B cell (primary cell): ENCODE measurements around the gene HK3. TPM values are rescaled to one million over a fixed set of nuclear protein-coding genes. Genes with fewer than 3 reads are reported as not detected.
A peak's percentile ranks its signal among the peaks of the same experiment; 100 is the strongest.

Experiments
- ATAC-seq: fragments of 200-7000 bp; cut with Tn5 transposase; one replicate; pipeline ENCODE4 v1.10.0; 2021; ENCODE audit warnings: low read depth, mild to moderate bottlenecking, moderate number of reproducible peaks, moderate library complexity
- CTCF ChIA-PET: fragments of 350-600 bp; sonication (Branson Sonifier 250); formaldehyde crosslinking; loops from one replicate; lab custom pipeline; 2021; ENCODE audit warnings: antibody characterized with exemption, inconsistent platforms; lab: Charles Lee
- POLR2A ChIA-PET: fragments of 350-600 bp; sonication (Branson Sonifier 250); formaldehyde crosslinking; loops from one replicate; lab custom pipeline; 2021; ENCODE audit warnings: antibody characterized with exemption; lab: Charles Lee
- DNase-seq: peaks from one replicate; pipeline ENCODE4 v3.0.0; 2013
- H2AFZ ChIP-seq: 2 replicates; pipeline ENCODE4 v1.6.1; 2012; ENCODE audit warnings: mild to moderate bottlenecking, low read depth, low read length; ENCODE audit not compliant: insufficient read depth, poor library complexity, severe bottlenecking
- H3K27ac ChIP-seq, 2 donors: 1 replicate in 1 of 2; 2 replicates in 1 of 2; pipeline ENCODE4 v1.5.1; 2012 to 2013; ENCODE audit warnings: low read length in 2 of 2, mild to moderate bottlenecking in 2 of 2, moderate library complexity in 1 of 2
- H3K27me3 ChIP-seq, 4 experiments: fragments of 200-600 bp in 1 of 4; sonication (generic) in 1 of 4; replicated peaks in 1 of 4; 1 replicate in 2 of 4; 2 replicates in 2 of 4; pipeline versions ENCODE4 v1.6.1 to v1.7.0; 2013 to 2016; ENCODE audit warnings: low read length in 3 of 4, mild to moderate bottlenecking in 2 of 4, mixed read lengths in 1 of 4, moderate library complexity in 1 of 4; ENCODE audit not compliant: insufficient read depth in 4 of 4, control insufficient read depth in 3 of 4; ENCODE audit errors: control extremely low read depth in 1 of 4
- H3K36me3 ChIP-seq, 2 experiments: replicated peaks in 1 of 2; 1 replicate in 1 of 2; 2 replicates in 1 of 2; pipeline versions ENCODE4 v1.6.1 to v1.7.1; 2013; ENCODE audit warnings: low read length in 1 of 2; ENCODE audit not compliant: insufficient read depth in 2 of 2, control insufficient read depth in 1 of 2; ENCODE audit errors: control extremely low read depth in 1 of 2, extremely low read depth in 1 of 2
- H3K4me1 ChIP-seq, 2 donors: fragments of 200-600 bp in 1 of 2; sonication (generic) in 1 of 2; 1 replicate in 1 of 2; 2 replicates in 1 of 2; pipeline versions ENCODE4 v1.5.1 to v1.6.1; 2013 to 2017; ENCODE audit warnings: low read length in 2 of 2; ENCODE audit not compliant: control insufficient read depth in 2 of 2, insufficient read depth in 2 of 2
- H3K4me2 ChIP-seq: replicated peaks from 2 replicates; pipeline ENCODE3; 2012; ENCODE audit warnings: mild to moderate bottlenecking, low read depth, low read length; ENCODE audit not compliant: poor library complexity, severe bottlenecking
- H3K4me3 ChIP-seq, 5 experiments: fragments of 200-600 bp in 1 of 5; sonication (generic) in 1 of 5; 1 replicate in 3 of 5; 2 replicates in 2 of 5; pipeline versions ENCODE4 v1.5.1 to v1.7.0; 2011 to 2016; ENCODE audit warnings: low read length in 4 of 5, mild to moderate bottlenecking in 4 of 5, low read depth in 2 of 5, control low read depth in 1 of 5, moderate library complexity in 1 of 5; ENCODE audit not compliant: insufficient read depth in 1 of 5; ENCODE audit errors: control extremely low read depth in 1 of 5, extremely low read depth in 1 of 5
- H3K79me2 ChIP-seq: fragments of 200-600 bp; sonication (generic); one replicate; pipeline ENCODE4 v1.6.0; 2016; ENCODE audit warnings: low read length; ENCODE audit not compliant: control insufficient read depth, insufficient read depth
- H3K9ac ChIP-seq: fragments of 200-600 bp; sonication (generic); 2 replicates; pipeline ENCODE4 v1.6.1; 2017; ENCODE audit warnings: mild to moderate bottlenecking, low read length, moderate library complexity
- H3K9me3 ChIP-seq, 3 donors: one replicate each; pipeline versions ENCODE4 v1.6.1 to v1.7.1; 2013; ENCODE audit warnings: low read length in 2 of 3; ENCODE audit not compliant: control insufficient read depth in 2 of 3, insufficient read depth in 1 of 3; ENCODE audit errors: control extremely low read depth in 1 of 3
- H4K20me1 ChIP-seq: 2 replicates; pipeline ENCODE4 v1.6.0; 2012; ENCODE audit warnings: mild to moderate bottlenecking, low read length; ENCODE audit not compliant: insufficient read depth, control insufficient read depth, poor library complexity, severe bottlenecking
- H3K27ac Mint-ChIP-seq: one replicate; pipeline ENCODE4 v1.8.0; 2021; ENCODE audit warnings: mixed read lengths
- H3K27me3 Mint-ChIP-seq: one replicate; pipeline ENCODE4 v1.8.0; 2021; ENCODE audit warnings: mixed read lengths
- H3K4me1 Mint-ChIP-seq: one replicate; pipeline ENCODE4 v1.8.0; 2021; ENCODE audit warnings: mixed read lengths
- H3K4me3 Mint-ChIP-seq: one replicate; pipeline ENCODE4 v1.8.0; 2021; ENCODE audit warnings: mixed read lengths
- H3K9me3 Mint-ChIP-seq: one replicate; pipeline ENCODE4 v1.8.0; 2022; ENCODE audit warnings: mixed read lengths; ENCODE audit not compliant: insufficient read depth
- EZH2 ChIP-seq: IDR thresholded peaks from 2 replicates; pipeline ENCODE4 v1.6.1; 2012; ENCODE audit warnings: borderline replicate concordance, low read depth, mild to moderate bottlenecking, moderate library complexity, low read length; ENCODE audit not compliant: insufficient read depth, poor library complexity, severe bottlenecking
- WGBS: methylation state at CpG from one replicate; pipeline ENCODE4 v1.1.5; 2013; ENCODE audit warnings: missing lambda C conversion rate; ENCODE audit not compliant: insufficient coverage; 5-methylcytosine and 5-hydroxymethylcytosine counted together
- intact Hi-C: fragments of 100-400 bp; cut with micrococcal nuclease; formaldehyde crosslinking; loops from one replicate; pipeline ENCODE4 v1.10.0; 2022
- polyA plus RNA-seq: library from polyadenylated mRNA; depleted of rRNA; stranded (reverse); fragments of >200 nt; gene quantifications from 2 replicates; pipeline ENCODE4 v1.2.3, GENCODE V29; 2012
- total RNA-seq, 2 donors: library from RNA; stranded (reverse); fragments of 120-200 nt in 1 of 2; gene quantifications; 1 replicate in 1 of 2; 2 replicates in 1 of 2; pipeline versions ENCODE4 v1.2.3 to v1.2.4, GENCODE V29; 2013 to 2022
- TF ChIP-seq, protein P1 (sequence below): fragments of 200-600 bp; IDR thresholded peaks from one replicate; pipeline ENCODE4 v1.8.0; 2022; ENCODE audit warnings: antibody characterized with exemption, mild to moderate bottlenecking

HK3 gene
- total and polyA plus RNA-seq, 2 donors (not counting 1 experiment from before 2014, with no cell fraction given) = 0.30 to 5.0 TPM

- H3K27ac ChIP-seq = no peak overlapping the region
- DNase-seq = no peak
- H3K36me3 ChIP-seq = no peaks in the 10 kb centered on the region
- no peak overlapping the region for H2AFZ ChIP-seq
- POLR2A ChIA-PET = no interaction called here
- no peak overlapping the region for H3K4me3 Mint-ChIP-seq
- H3K4me1 Mint-ChIP-seq = peaks cover 16% of the 10 kb centered on the region
- CTCF ChIA-PET = no interaction called here
- peaks cover 5 to 11% of the 10 kb centered on the region in 2 donors for H3K4me1 ChIP-seq
- no peaks in the 10 kb centered on the region for H3K27me3 ChIP-seq
- H3K9me3 Mint-ChIP-seq = no peaks in the 10 kb centered on the region
- 60% methylated on average over 3 of the region's 3 CpGs for WGBS
- no peak for TF ChIP-seq EZH2
- TF ChIP-seq, protein P1, sequence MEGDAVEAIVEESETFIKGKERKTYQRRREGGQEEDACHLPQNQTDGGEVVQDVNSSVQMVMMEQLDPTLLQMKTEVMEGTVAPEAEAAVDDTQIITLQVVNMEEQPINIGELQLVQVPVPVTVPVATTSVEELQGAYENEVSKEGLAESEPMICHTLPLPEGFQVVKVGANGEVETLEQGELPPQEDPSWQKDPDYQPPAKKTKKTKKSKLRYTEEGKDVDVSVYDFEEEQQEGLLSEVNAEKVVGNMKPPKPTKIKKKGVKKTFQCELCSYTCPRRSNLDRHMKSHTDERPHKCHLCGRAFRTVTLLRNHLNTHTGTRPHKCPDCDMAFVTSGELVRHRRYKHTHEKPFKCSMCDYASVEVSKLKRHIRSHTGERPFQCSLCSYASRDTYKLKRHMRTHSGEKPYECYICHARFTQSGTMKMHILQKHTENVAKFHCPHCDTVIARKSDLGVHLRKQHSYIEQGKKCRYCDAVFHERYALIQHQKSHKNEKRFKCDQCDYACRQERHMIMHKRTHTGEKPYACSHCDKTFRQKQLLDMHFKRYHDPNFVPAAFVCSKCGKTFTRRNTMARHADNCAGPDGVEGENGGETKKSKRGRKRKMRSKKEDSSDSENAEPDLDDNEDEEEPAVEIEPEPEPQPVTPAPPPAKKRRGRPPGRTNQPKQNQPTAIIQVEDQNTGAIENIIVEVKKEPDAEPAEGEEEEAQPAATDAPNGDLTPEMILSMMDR = no peak
- H3K9me3 ChIP-seq = peaks cover 0 to 4% (median 0%) of the 10 kb centered on the region in 3 donors
- no peaks in the 10 kb centered on the region for H3K79me2 ChIP-seq
- peaks cover 10% of the 10 kb centered on the region for H3K27me3 Mint-ChIP-seq
- H3K4me2 ChIP-seq = no peak overlapping the region
- H3K27ac Mint-ChIP-seq = no peak overlapping the region
- intact Hi-C loops = no loop called here
- no peak overlapping the region for H3K9ac ChIP-seq
- H3K4me3 ChIP-seq = peak overlapping the region in 1 of 5 experiments; percentile 9
- H4K20me1 ChIP-seq = no peaks in the 10 kb centered on the region
- no peak for ATAC-seq
These were observed 1.9 kb downstream of the HK3 start for GRCh38 chr5:176897263-176897662.

DNA sequence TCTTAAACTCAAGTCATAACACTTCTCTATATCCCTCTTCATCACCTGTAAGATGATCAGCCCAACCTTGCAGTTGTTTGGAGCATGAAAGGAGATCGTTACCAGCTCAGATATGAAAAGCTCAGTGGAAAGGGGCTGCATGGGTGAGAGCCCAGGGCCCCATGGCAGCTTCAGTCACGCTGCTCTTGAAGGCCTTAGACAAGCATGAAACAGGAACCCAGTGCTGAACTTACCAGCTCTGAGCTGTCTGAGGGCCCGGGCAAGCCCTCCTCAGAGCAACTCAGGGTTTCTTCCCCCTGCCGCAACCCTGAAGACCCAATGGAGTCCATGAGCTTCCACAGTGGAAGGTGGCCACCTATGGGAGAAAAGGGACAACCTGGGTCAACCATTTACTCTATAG lies 3.3 kb downstream of the HK3 start:
- DNase-seq = no peak
- ChIA-PET CTCF (no interaction called here), POLR2A (no interaction called here)
- Mint-ChIP-seq H3K9me3 (no peaks in the 10 kb centered on the region), H3K27me3 (peaks cover 18% of the 10 kb centered on the region), H3K27ac (no peak overlapping the region), H3K4me3 (no peak overlapping the region), H3K4me1 (peaks cover 14% of the 10 kb centered on the region)
- no peaks in the 10 kb centered on the region for H3K36me3 ChIP-seq
- no peak overlapping the region for H3K9ac ChIP-seq
- no peak overlapping the region for H3K4me2 ChIP-seq
- peaks cover 5 to 11% of the 10 kb centered on the region in 2 donors for H3K4me1 ChIP-seq
- intact Hi-C loops = no loop called here
- no peak overlapping the region for H3K4me3 ChIP-seq
- H3K9me3 ChIP-seq = peaks cover 0 to 4% (median 0%) of the 10 kb centered on the region in 3 donors
- H3K27me3 ChIP-seq = peaks cover 0 to 5% (median 0%) of the 10 kb centered on the region in 4 experiments
- 73% methylated on average over 3 of the region's 4 CpGs for WGBS
- no peak for ATAC-seq
- no peaks in the 10 kb centered on the region for H4K20me1 ChIP-seq
- TF ChIP-seq, protein P1 = no peak
- TF ChIP-seq EZH2 = no peak
- no peak overlapping the region for H2AFZ ChIP-seq
- H3K27ac ChIP-seq = no peak overlapping the region
- no peaks in the 10 kb centered on the region for H3K79me2 ChIP-seq
